ENCODE data around the gene RPS6KB1. TPM values are rescaled to one million over a fixed set of nuclear protein-coding genes. Genes with fewer than 3 reads are reported as not detected.
A peak's percentile ranks its signal among the peaks of the same experiment; 100 is the strongest.
"Not testable (repeated sequence)": the region's sequence is repeated elsewhere in the genome, so short reads cannot be mapped to it uniquely, and the experiment has no call there.

RPS6KB1 gene
- total and polyA plus RNA-seq, 9 of the 15 experiments (the other 6 are each of a cell fraction or from before 2014, with no cell fraction given): 8.8 to 60.7 (median 35.1) TPM

- in situ Hi-C loops (cut with MboI); DNase-seq (ENCODE audit: extremely low read depth in 1 of 4, low spot score in 3 of 4); H3K4me3 ChIP-seq; ATAC-seq; intact Hi-C loops (cut with micrococcal nuclease); H3K27me3 ChIP-seq (ENCODE audit: control insufficient read depth in 2 of 2, insufficient read depth in 2 of 2, low read length in 2 of 2); H3K36me3 ChIP-seq (ENCODE audit: control insufficient read depth, insufficient read depth, low read length); POLR2A ChIA-PET; H3K4me1 ChIP-seq (replicated peaks in 1 of 2; ENCODE audit: control insufficient read depth in 2 of 2, insufficient read depth in 2 of 2, low read length in 2 of 2); H3K27ac ChIP-seq (ENCODE audit: extremely low read depth, low read depth, low read length); H3K9me3 ChIP-seq (replicated peaks; ENCODE audit: control insufficient read depth, insufficient read depth, low read depth, low read length); FAIRE-seq; BruUV-seq (replicated peaks); CTCF ChIA-PET (ENCODE audit: low intra/inter-chr PET ratio); H3K9me1 ChIP-seq (ENCODE audit: control insufficient read depth, insufficient read depth, low read length); H4K20me1 ChIP-seq (replicated peaks; ENCODE audit: control insufficient read depth, insufficient read depth, low read length); H3K4me2 ChIP-seq (ENCODE audit: insufficient read depth, low read length); H2AFZ ChIP-seq (ENCODE audit: low read depth, low read length); H3K79me2 ChIP-seq (ENCODE audit: control insufficient read depth, insufficient read depth, low read length); H3K9ac ChIP-seq (ENCODE audit: insufficient read depth in 1 of 2, low read depth in 2 of 2, low read length in 2 of 2): not testable (repeated sequence)
- peak in 1 of 3 experiments; percentile 77; a peak in 1 of 6 replicates for TF ChIP-seq ZBTB11 (CRISPR knock-in tag; IDR thresholded peaks at IDR 0.05)
- WGBS (ENCODE audit: insufficient coverage, low coverage, missing lambda C conversion rate): 6% methylated on average over 2 of the region's 2 CpGs
Observed at GRCh38 chr17:59971771-59972170, 78.8 kb downstream of the RPS6KB1 start.
